ENCODE data around the gene CRYBG2. TPM values are rescaled to one million over a fixed set of nuclear protein-coding genes. Genes with fewer than 3 reads are reported as not detected.
"Not testable (repeated sequence)": the region's sequence is repeated elsewhere in the genome, so short reads cannot be mapped to it uniquely, and the experiment has no call there.

Gene CRYBG2
- total RNA-seq, 6 experiments from 2014 or later, result 0.81 to 1.9 (median 1.7) TPM; not detected in 3

GRCh38 chr1:26330276-26330675 lies 23.7 kb downstream of the CRYBG2 start:
- H3K36me3 ChIP-seq, result no peaks in the 10 kb centered on the region
- H3K27ac ChIP-seq, result no peak overlapping the region
- H3K4me1 ChIP-seq, result no peaks in the 10 kb centered on the region
- no peaks in the 10 kb centered on the region for H3K27me3 ChIP-seq
- intact Hi-C loops (cut with DNase I), result no loop called here
- no peak for DNase-seq
- no peaks in the 10 kb centered on the region for H3K9me3 ChIP-seq
- no peak overlapping the region for H3K4me3 ChIP-seq
- WGBS (ENCODE audit: insufficient coverage, low coverage, low lambda C conversion rate, missing lambda C conversion rate), result 79% methylated on average over 5 of the region's 5 CpGs
- no peak for TF ChIP-seq POLR2A (IDR thresholded peaks at IDR 0.05)
- TF ChIP-seq, protein P1, sequence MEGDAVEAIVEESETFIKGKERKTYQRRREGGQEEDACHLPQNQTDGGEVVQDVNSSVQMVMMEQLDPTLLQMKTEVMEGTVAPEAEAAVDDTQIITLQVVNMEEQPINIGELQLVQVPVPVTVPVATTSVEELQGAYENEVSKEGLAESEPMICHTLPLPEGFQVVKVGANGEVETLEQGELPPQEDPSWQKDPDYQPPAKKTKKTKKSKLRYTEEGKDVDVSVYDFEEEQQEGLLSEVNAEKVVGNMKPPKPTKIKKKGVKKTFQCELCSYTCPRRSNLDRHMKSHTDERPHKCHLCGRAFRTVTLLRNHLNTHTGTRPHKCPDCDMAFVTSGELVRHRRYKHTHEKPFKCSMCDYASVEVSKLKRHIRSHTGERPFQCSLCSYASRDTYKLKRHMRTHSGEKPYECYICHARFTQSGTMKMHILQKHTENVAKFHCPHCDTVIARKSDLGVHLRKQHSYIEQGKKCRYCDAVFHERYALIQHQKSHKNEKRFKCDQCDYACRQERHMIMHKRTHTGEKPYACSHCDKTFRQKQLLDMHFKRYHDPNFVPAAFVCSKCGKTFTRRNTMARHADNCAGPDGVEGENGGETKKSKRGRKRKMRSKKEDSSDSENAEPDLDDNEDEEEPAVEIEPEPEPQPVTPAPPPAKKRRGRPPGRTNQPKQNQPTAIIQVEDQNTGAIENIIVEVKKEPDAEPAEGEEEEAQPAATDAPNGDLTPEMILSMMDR (IDR thresholded peaks at IDR 0.05), result no peak
- no peak for ATAC-seq

DNA sequence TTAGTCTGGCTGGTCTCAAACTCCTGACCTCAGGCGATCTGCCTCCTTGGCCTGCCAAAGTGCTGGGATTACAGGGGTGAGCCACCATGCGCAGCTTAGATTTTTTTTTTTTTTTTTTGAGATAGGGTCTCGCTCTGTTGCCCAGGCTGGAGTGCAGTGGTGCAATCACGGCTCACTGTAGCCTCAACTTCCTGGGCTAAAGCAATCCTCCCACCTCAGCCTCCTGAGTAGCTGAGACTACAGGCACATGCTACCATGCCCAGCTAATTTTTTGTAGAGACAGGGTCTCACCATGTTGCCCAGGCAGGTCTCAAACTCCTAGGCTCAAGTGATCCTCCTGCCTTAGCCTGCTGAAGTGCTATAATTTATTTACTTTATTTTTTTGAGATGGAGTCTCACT lies 24.6 kb downstream of the CRYBG2 start:
- H3K27me3 ChIP-seq; H3K4me1 ChIP-seq; H3K4me3 ChIP-seq; H3K27ac ChIP-seq; H3K9me3 ChIP-seq; ATAC-seq; H3K36me3 ChIP-seq; intact Hi-C loops (cut with DNase I); DNase-seq: not testable (repeated sequence)
- WGBS (ENCODE audit: insufficient coverage, low coverage, low lambda C conversion rate, missing lambda C conversion rate), result 84% methylated on average over 2 of the region's 4 CpGs

- WGBS (ENCODE audit: insufficient coverage, low coverage, low lambda C conversion rate, missing lambda C conversion rate), result 43% methylated on average over 1 of the region's 8 CpGs
- Histone ChIP-seq H3K9me3 (no peaks in the 10 kb centered on the region), H3K27me3 (no peaks in the 10 kb centered on the region), H3K36me3 (no peaks in the 10 kb centered on the region), H3K4me1 (no peaks in the 10 kb centered on the region), H3K4me3 (no peak overlapping the region), H3K27ac (no peak overlapping the region)
- intact Hi-C loops (cut with DNase I), result no loop called here
- no peak for TF ChIP-seq POLR2A (IDR thresholded peaks at IDR 0.05)
- TF ChIP-seq, protein P1 (IDR thresholded peaks at IDR 0.05), result no peak
- ATAC-seq (no peak), DNase-seq (no peak)
These were observed 25.3 kb downstream of the CRYBG2 start for GRCh38 chr1:26328597-26328996.

DNA sequence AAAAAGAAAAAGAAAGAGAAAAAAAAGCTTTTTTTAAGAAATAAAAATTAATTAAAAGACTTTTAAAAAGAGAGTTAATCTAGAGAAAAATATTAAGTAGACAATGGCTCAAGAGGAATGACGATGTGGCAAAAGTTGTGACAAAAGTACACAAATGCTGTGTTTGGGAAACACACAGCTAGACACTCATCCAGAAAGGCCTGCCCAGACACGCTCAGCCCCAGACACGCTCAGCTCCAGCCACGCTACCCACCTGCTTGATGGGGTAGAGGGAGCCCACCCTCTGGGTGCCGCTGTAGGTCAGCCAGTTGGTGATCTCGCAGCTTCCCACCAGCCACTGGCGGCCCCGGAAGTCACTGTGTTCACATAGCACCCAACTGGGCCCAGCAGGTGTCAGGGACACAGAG lies 26.0 kb downstream of the CRYBG2 start:
- Histone ChIP-seq H3K36me3 (no peaks in the 10 kb centered on the region), H3K4me3 (no peak overlapping the region), H3K27ac (no peak overlapping the region), H3K9me3 (no peaks in the 10 kb centered on the region), H3K27me3 (no peaks in the 10 kb centered on the region), H3K4me1 (no peaks in the 10 kb centered on the region)
- intact Hi-C loops (cut with DNase I), result no loop called here
- TF ChIP-seq POLR2A (IDR thresholded peaks at IDR 0.05), result no peak
- TF ChIP-seq, protein P1 (IDR thresholded peaks at IDR 0.05), result no peak
- 84% methylated on average over 3 of the region's 8 CpGs for WGBS (ENCODE audit: insufficient coverage, low coverage, low lambda C conversion rate, missing lambda C conversion rate)
- DNase-seq (no peak), ATAC-seq (no peak)

- Histone ChIP-seq H3K4me1 (no peaks in the 10 kb centered on the region), H3K9me3 (no peaks in the 10 kb centered on the region), H3K27ac (no peak overlapping the region), H3K27me3 (no peaks in the 10 kb centered on the region), H3K36me3 (no peaks in the 10 kb centered on the region), H3K4me3 (no peak overlapping the region)
- WGBS (ENCODE audit: insufficient coverage, low coverage, low lambda C conversion rate, missing lambda C conversion rate), result 75% methylated on average over 3 of the region's 3 CpGs
- intact Hi-C loops (cut with DNase I), result loop anchor here (5.0 kb wide), 1 partner anchor 42 kb away; the partner anchor contains the start of gene SH3BGRL3 (in 2 of the 2)
- TF ChIP-seq POLR2A (IDR thresholded peaks at IDR 0.05), result no peak
- ATAC-seq (no peak), DNase-seq (no peak)
These were observed 29.4 kb downstream of the CRYBG2 start for GRCh38 chr1:26324550-26324949.

GRCh38 chr1:26323382-26323781 lies 30.5 kb downstream of the CRYBG2 start:
- TF ChIP-seq, protein P1 (IDR thresholded peaks at IDR 0.05), result no peak
- no peak for TF ChIP-seq POLR2A (IDR thresholded peaks at IDR 0.05)

More at GRCh38 chr1:26323382-26323781, 30.5 kb downstream of the CRYBG2 start:
- H3K9me3 ChIP-seq, result no peaks in the 10 kb centered on the region
- ATAC-seq (no peak), DNase-seq (no peak)
- no peak overlapping the region for H3K27ac ChIP-seq
- intact Hi-C loops (cut with DNase I), result loop anchor here (5.0 kb wide), 1 partner anchor 41 kb away; the partner anchor contains the start of gene SH3BGRL3 (in 2 of the 2)
- H3K36me3 ChIP-seq, result no peaks in the 10 kb centered on the region
- WGBS (ENCODE audit: insufficient coverage, low coverage, low lambda C conversion rate, missing lambda C conversion rate), result 94% methylated on average over 2 of the region's 2 CpGs
- H3K4me1 ChIP-seq, result no peaks in the 10 kb centered on the region
- H3K4me3 ChIP-seq, result no peak overlapping the region
- no peaks in the 10 kb centered on the region for H3K27me3 ChIP-seq

All from right lobe of liver (tissue), 6 donors.